H9 (cell line): ENCODE measurements around the gene IFFO2. TPM values are rescaled to one million over a fixed set of nuclear protein-coding genes. Genes with fewer than 3 reads are reported as not detected.

Experiments used
- DNase-seq: peaks from one replicate; pipeline ENCODE4 v3.0.0-alpha.2; 2017
- H2AFZ ChIP-seq: one replicate; pipeline ENCODE4 v1.6.1; 2013; ENCODE audit warnings: mild to moderate bottlenecking, low read length, control low read depth, moderate library complexity
- H2AK5ac ChIP-seq: 2 replicates; pipeline ENCODE4 v1.6.1; 2013; ENCODE audit warnings: low read length, control low read depth, mixed read lengths; ENCODE audit not compliant: insufficient read length
- H2BK120ac ChIP-seq: one replicate; pipeline ENCODE4 v1.6.1; 2013; ENCODE audit warnings: low read depth, mild to moderate bottlenecking, low read length, control low read depth, inconsistent platforms; ENCODE audit not compliant: poor library complexity, severe bottlenecking
- H2BK12ac ChIP-seq: 2 replicates; pipeline ENCODE4 v1.6.1; 2013; ENCODE audit warnings: low read length, control low read depth, mixed read lengths, low read depth; ENCODE audit not compliant: insufficient read length
- H2BK15ac ChIP-seq: 2 replicates; pipeline ENCODE4 v1.6.1; 2013; ENCODE audit warnings: low read depth, low read length, control low read depth
- H2BK20ac ChIP-seq: one replicate; pipeline ENCODE4 v1.6.1; 2013; ENCODE audit warnings: low read depth, mild to moderate bottlenecking, low read length, control low read depth, inconsistent platforms; ENCODE audit not compliant: poor library complexity, severe bottlenecking
- H2BK5ac ChIP-seq: 2 replicates; pipeline ENCODE4 v1.6.1; 2013; ENCODE audit warnings: low read length, control low read depth, mixed read lengths; ENCODE audit not compliant: insufficient read length
- H3K14ac ChIP-seq: 2 replicates; pipeline ENCODE4 v1.6.1; 2013; ENCODE audit warnings: low read length, control low read depth; ENCODE audit not compliant: insufficient read depth
- H3K18ac ChIP-seq: 2 replicates; pipeline ENCODE4 v1.6.1; 2013; ENCODE audit warnings: low read depth, mild to moderate bottlenecking, mixed read lengths, low read length, control low read depth; ENCODE audit not compliant: insufficient read length
- H3K23ac ChIP-seq: 2 replicates; pipeline ENCODE4 v1.6.1; 2013; ENCODE audit warnings: low read length, control low read depth, mixed read lengths, low read depth; ENCODE audit not compliant: insufficient read length
- H3K23me2 ChIP-seq: 2 replicates; pipeline ENCODE4 v1.6.1; 2013; ENCODE audit warnings: low read depth, mild to moderate bottlenecking, mixed read lengths, low read length, control low read depth; ENCODE audit not compliant: insufficient read length, poor library complexity, severe bottlenecking
- H3K27ac ChIP-seq: 2 replicates; pipeline ENCODE4 v1.5.1; 2013; ENCODE audit warnings: low read length, control low read depth, mixed read lengths, low read depth; ENCODE audit not compliant: insufficient read length
- H3K27me3 ChIP-seq: 2 replicates; pipeline ENCODE4 v1.6.1; 2013; ENCODE audit warnings: low read length, control low read depth, inconsistent platforms; ENCODE audit not compliant: insufficient read depth
- H3K4ac ChIP-seq: 2 replicates; pipeline ENCODE4 v1.6.1; 2013; ENCODE audit warnings: low read depth, mild to moderate bottlenecking, control low read depth, inconsistent platforms, low read length, moderate library complexity
- H3K4me1 ChIP-seq: 2 replicates; pipeline ENCODE4 v1.6.1; 2013; ENCODE audit warnings: low read length, control low read depth, inconsistent platforms; ENCODE audit not compliant: insufficient read depth
- H3K4me2 ChIP-seq: 2 replicates; pipeline ENCODE4 v1.6.1; 2013; ENCODE audit warnings: low read length, control low read depth, mixed read lengths; ENCODE audit not compliant: insufficient read length, insufficient read depth
- H3K56ac ChIP-seq: 2 replicates; pipeline ENCODE4 v1.6.1; 2013; ENCODE audit warnings: low read depth, mild to moderate bottlenecking, mixed read lengths, low read length, control low read depth; ENCODE audit not compliant: insufficient read length
- H3K79me1 ChIP-seq: 2 replicates; pipeline ENCODE4 v1.6.1; 2013; ENCODE audit warnings: low read depth, mild to moderate bottlenecking, moderate library complexity, low read length, control low read depth, inconsistent platforms; ENCODE audit not compliant: insufficient read depth, poor library complexity, severe bottlenecking
- H3K79me2 ChIP-seq: 2 replicates; pipeline ENCODE4 v1.6.1; 2013; ENCODE audit warnings: low read length, control low read depth, inconsistent platforms; ENCODE audit not compliant: insufficient read depth
- H3K9ac ChIP-seq: 2 replicates; pipeline ENCODE4 v1.6.1; 2013; ENCODE audit warnings: low read length, control low read depth, mixed read lengths; ENCODE audit not compliant: insufficient read length; ENCODE audit errors: extremely low read depth
- H3K9me3 ChIP-seq: one replicate; pipeline ENCODE4 v1.6.1; 2013; ENCODE audit warnings: low read depth, low read length, inconsistent platforms; ENCODE audit not compliant: control insufficient read depth
- H3T11ph ChIP-seq: one replicate; pipeline ENCODE4 v1.6.1; 2013; ENCODE audit warnings: mild to moderate bottlenecking, low read length, control low read depth, inconsistent platforms
- H4K20me1 ChIP-seq: one replicate; pipeline ENCODE4 v1.6.1; 2013; ENCODE audit not compliant: control insufficient read depth, insufficient read length, insufficient read depth
- H4K5ac ChIP-seq: 2 replicates; pipeline ENCODE4 v1.6.1; 2013; ENCODE audit warnings: low read depth, mild to moderate bottlenecking, mixed read lengths, low read length, control low read depth; ENCODE audit not compliant: insufficient read length
- H4K8ac ChIP-seq: replicated peaks from 2 replicates; pipeline ENCODE4 v1.6.1; 2013; ENCODE audit warnings: low read length, control low read depth, mixed read lengths, low read depth; ENCODE audit not compliant: insufficient read length
- H4K91ac ChIP-seq: 2 replicates; pipeline ENCODE4 v1.6.1; 2013; ENCODE audit warnings: low read depth, mild to moderate bottlenecking, moderate library complexity, mixed read lengths, low read length, control low read depth; ENCODE audit not compliant: insufficient read length
- H3K27ac Mint-ChIP-seq, 3 experiments: 2 replicates in 2 of 3; 3 replicates in 1 of 3; pipeline ENCODE4 v1.8.0; 2020 to 2021; ENCODE audit warnings: mixed read lengths in 3 of 3, mild to moderate bottlenecking in 1 of 3, moderate library complexity in 1 of 3
- H3K27me3 Mint-ChIP-seq: 2 replicates; pipeline ENCODE4 v1.8.0; 2021; ENCODE audit warnings: low read depth, mild to moderate bottlenecking, moderate library complexity, mixed read lengths
- H3K36me3 Mint-ChIP-seq, 3 experiments: 2 replicates in 2 of 3; 3 replicates in 1 of 3; pipeline ENCODE4 v1.8.0; 2020 to 2021; ENCODE audit warnings: low read depth in 3 of 3, mixed read lengths in 3 of 3; ENCODE audit not compliant: insufficient read depth in 1 of 3
- H3K4me1 Mint-ChIP-seq, 2 experiments: 2 replicates each; pipeline ENCODE4 v1.8.0; 2020; ENCODE audit warnings: mixed read lengths in 2 of 2
- H3K4me3 Mint-ChIP-seq, 2 experiments: 2 replicates in 1 of 2; 3 replicates in 1 of 2; pipeline ENCODE4 v1.8.0; 2020 to 2021; ENCODE audit warnings: mild to moderate bottlenecking in 2 of 2, mixed read lengths in 2 of 2, moderate library complexity in 1 of 2
- H3K9me3 Mint-ChIP-seq, 2 experiments: 2 replicates in 1 of 2; 3 replicates in 1 of 2; pipeline ENCODE4 v1.8.0; 2020; ENCODE audit warnings: mild to moderate bottlenecking in 2 of 2, mixed read lengths in 2 of 2, moderate library complexity in 1 of 2
- WGBS: extraction: QIAGEN DNeasy Blood & Tissue Kit; methylation state at CpG from one replicate; pipeline ENCODE4 v1.1.7; 2013; ENCODE audit warnings: missing lambda C conversion rate, low lambda C conversion rate, mixed read lengths; ENCODE audit not compliant: insufficient read length; ENCODE audit errors: extremely low coverage; 5-methylcytosine and 5-hydroxymethylcytosine counted together
- total RNA-seq: library from RNA; stranded (reverse); gene quantifications from 2 replicates; pipeline ENCODE4 v1.2.1, GENCODE V29; 2021
- TF ChIP-seq, protein P1 (sequence below): fragments of 200-600 bp; sonication (generic); conservative IDR thresholded peaks from 3 replicates; pipeline ENCODE4 v1.8.0; 2021; ENCODE audit warnings: antibody characterized with exemption, mild to moderate bottlenecking

IFFO2 gene
- total RNA-seq, 1 experiment from 2014 or later = 3.6 TPM

GRCh38 chr1:18902523-18903290, 53.8 kb downstream of the IFFO2 start, which contains the start of gene ALDH4A1:
TSS of gene ALDH4A1 (minus strand) at chr1:18902555. CDS start at chr1:18902523, 32 bp downstream.
- Histone ChIP-seq H3K79me1 (no peaks in the 10 kb centered on the region), H2BK15ac (no peak within 1 kb of the TSS), H3K18ac (peak within 1 kb of the TSS; percentile 94), H3K4me2 (peak within 1 kb of the TSS; percentile 61), H3K79me2 (no peaks in the 10 kb centered on the region), H3K4me1 (no peaks in the 10 kb centered on the region), H2BK20ac (no peak within 1 kb of the TSS), H2BK120ac (no peak within 1 kb of the TSS), H2AFZ (no peak within 1 kb of the TSS), H2AK5ac (no peak within 1 kb of the TSS), H3K23ac (no peak within 1 kb of the TSS), H4K20me1 (no peaks in the 10 kb centered on the region), H3K27me3 (no peaks in the 10 kb centered on the region), H3K14ac (peak within 1 kb of the TSS; percentile 87; the same call in 1 of the 2 replicates), H4K5ac (no peak within 1 kb of the TSS), H3T11ph (no peak within 1 kb of the TSS), H3K9me3 (no peaks in the 10 kb centered on the region), H2BK5ac (no peak within 1 kb of the TSS), H3K23me2 (peaks cover 4% of the 10 kb centered on the region), H3K9ac (peak within 1 kb of the TSS; percentile 83), H3K4ac (no peak within 1 kb of the TSS), H3K27ac (no peak within 1 kb of the TSS), H3K56ac (no peak within 1 kb of the TSS), H4K91ac (no peak within 1 kb of the TSS), H2BK12ac (no peak within 1 kb of the TSS), H4K8ac (no peak within 1 kb of the TSS)
- TF ChIP-seq, protein P1, sequence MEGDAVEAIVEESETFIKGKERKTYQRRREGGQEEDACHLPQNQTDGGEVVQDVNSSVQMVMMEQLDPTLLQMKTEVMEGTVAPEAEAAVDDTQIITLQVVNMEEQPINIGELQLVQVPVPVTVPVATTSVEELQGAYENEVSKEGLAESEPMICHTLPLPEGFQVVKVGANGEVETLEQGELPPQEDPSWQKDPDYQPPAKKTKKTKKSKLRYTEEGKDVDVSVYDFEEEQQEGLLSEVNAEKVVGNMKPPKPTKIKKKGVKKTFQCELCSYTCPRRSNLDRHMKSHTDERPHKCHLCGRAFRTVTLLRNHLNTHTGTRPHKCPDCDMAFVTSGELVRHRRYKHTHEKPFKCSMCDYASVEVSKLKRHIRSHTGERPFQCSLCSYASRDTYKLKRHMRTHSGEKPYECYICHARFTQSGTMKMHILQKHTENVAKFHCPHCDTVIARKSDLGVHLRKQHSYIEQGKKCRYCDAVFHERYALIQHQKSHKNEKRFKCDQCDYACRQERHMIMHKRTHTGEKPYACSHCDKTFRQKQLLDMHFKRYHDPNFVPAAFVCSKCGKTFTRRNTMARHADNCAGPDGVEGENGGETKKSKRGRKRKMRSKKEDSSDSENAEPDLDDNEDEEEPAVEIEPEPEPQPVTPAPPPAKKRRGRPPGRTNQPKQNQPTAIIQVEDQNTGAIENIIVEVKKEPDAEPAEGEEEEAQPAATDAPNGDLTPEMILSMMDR = 0 out of 3 replicates have a peak, but pooled peaks have one; percentile 8
- Mint-ChIP-seq H3K4me3 (peak within 1 kb of the TSS; percentile 95 to 99), H3K36me3 (no peaks in the 10 kb centered on the region; a peak in 4 of 7 replicates), H3K9me3 (no peaks in the 10 kb centered on the region), H3K27ac (peak within 1 kb of the TSS; percentile 100), H3K4me1 (peaks cover 15 to 21% of the 10 kb centered on the region in 2 experiments), H3K27me3 (peaks cover 8% of the 10 kb centered on the region)
- DNase-seq = peak; percentile 99
- no CpG with 5 or more reads among the region's 55 CpGs for WGBS
